G401 (cell line): ENCODE results near the gene RAP1GAP2. TPM values are rescaled to one million over a fixed set of nuclear protein-coding genes. Genes with fewer than 3 reads are reported as not detected.

Source experiments
- DNase-seq: peaks from one replicate; pipeline ENCODE4 v3.0.0-alpha.2; 2015; ENCODE audit warnings: low spot score
- in situ Hi-C: cut with HindIII; loops from 2 replicates; pipeline ENCODE4 v1.10.0; 2016; ENCODE audit warnings: low sequenced_read_pairs, mixed read lengths
- total RNA-seq: library from RNA; depleted of rRNA; stranded (reverse); fragments of >200 nt; shearing (Covaris generic); gene quantifications from 2 replicates; pipeline ENCODE4 v1.2.3, GENCODE V29; 2014

The RAP1GAP2 gene
- total RNA-seq, 1 experiment from 2014 or later = 1.9 TPM

- in situ Hi-C loops = no loop called here
- no peak for DNase-seq
Observed at GRCh38 chr17:2929881-2930533, 133.8 kb downstream of the RAP1GAP2 start.

- no peak for DNase-seq
- in situ Hi-C loops = no loop called here
Observed at GRCh38 chr17:2931876-2932275, 135.6 kb downstream of the RAP1GAP2 start.

- in situ Hi-C loops = no loop called here
- DNase-seq = no peak
Observed at GRCh38 chr17:2932946-2933345, 136.7 kb downstream of the RAP1GAP2 start.

GRCh38 chr17:2933606-2934005, 137.4 kb downstream of the RAP1GAP2 start:
- in situ Hi-C loops = no loop called here
- no peak for DNase-seq

GRCh38 chr17:2935632-2936031, 139.4 kb downstream of the RAP1GAP2 start:
- no peak for DNase-seq
- in situ Hi-C loops = no loop called here

- in situ Hi-C loops = no loop called here
Observed at GRCh38 chr17:2936351-2936750, 140.1 kb downstream of the RAP1GAP2 start.

GRCh38 chr17:2936771-2937321, 140.6 kb downstream of the RAP1GAP2 start:
- in situ Hi-C loops = no loop called here
- no peak for DNase-seq

More at GRCh38 chr17:2936351-2936750, 140.1 kb downstream of the RAP1GAP2 start:
- no peak for DNase-seq

- in situ Hi-C loops = no loop called here
- no peak for DNase-seq
Observed at GRCh38 chr17:2937331-2938003, 141.2 kb downstream of the RAP1GAP2 start.

- in situ Hi-C loops = no loop called here
- DNase-seq = no peak
Observed at GRCh38 chr17:2939714-2940351, 143.6 kb downstream of the RAP1GAP2 start.

GRCh38 chr17:2940352-2940751, 144.1 kb downstream of the RAP1GAP2 start:
- in situ Hi-C loops = no loop called here
- DNase-seq = peak; percentile 37

GRCh38 chr17:2943981-2944380, 147.7 kb downstream of the RAP1GAP2 start:
- DNase-seq = no peak
- in situ Hi-C loops = no loop called here

- no peak for DNase-seq
- in situ Hi-C loops = no loop called here
Observed at GRCh38 chr17:2945299-2945698, 149.1 kb downstream of the RAP1GAP2 start.

GRCh38 chr17:2946144-2946543, 149.9 kb downstream of the RAP1GAP2 start:
- DNase-seq = no peak
- in situ Hi-C loops = no loop called here

GRCh38 chr17:2947588-2947950, 151.3 kb downstream of the RAP1GAP2 start:
- in situ Hi-C loops = no loop called here
- no peak for DNase-seq

- in situ Hi-C loops = no loop called here
- no peak for DNase-seq
Observed at GRCh38 chr17:2947996-2948550, 151.8 kb downstream of the RAP1GAP2 start.

- in situ Hi-C loops = no loop called here
- DNase-seq = no peak
Observed at GRCh38 chr17:2948721-2949468, 152.7 kb downstream of the RAP1GAP2 start.

- no peak for DNase-seq
- in situ Hi-C loops = no loop called here
Observed at GRCh38 chr17:2949469-2950044, 153.3 kb downstream of the RAP1GAP2 start.

- in situ Hi-C loops = no loop called here
- DNase-seq = no peak
Observed at GRCh38 chr17:2950846-2951245, 154.6 kb downstream of the RAP1GAP2 start.
